K562 (cell line): ENCODE results near the gene HTR3C. TPM values are rescaled to one million over a fixed set of nuclear protein-coding genes. Genes with fewer than 3 reads are reported as not detected.

Experiments
- ATAC-seq: fragments of 200-7000 bp; cut with Tn5 transposase; 3 replicates; pipeline ENCODE4 v1.9.1; 2020; ENCODE audit warnings: moderate library complexity
- BruUV-seq: library from RNA; stranded (reverse); fragments of 400-500 nt; replicated peaks from 2 replicates; lab custom pipeline; 2021; lab: Mats Ljungman, UMichigan
- CTCF ChIA-PET: fragments of 300-600 bp; formaldehyde crosslinking; extraction: SDS; loops from one replicate; lab custom pipeline; 2021; ENCODE audit warnings: low intra/inter-chr PET ratio; lab: Yijun Ruan, JAX
- POLR2A ChIA-PET: fragments of 300-600, 350-650 bp; sonication (Branson Sonifier 250); formaldehyde crosslinking; extraction: SDS; loops from one replicate; lab custom pipeline; 2021; ENCODE audit warnings: antibody characterized with exemption, inconsistent platforms; lab: Yijun Ruan, JAX
- DNase-seq, 4 experiments: peaks; one replicate each; pipeline versions ENCODE4 v3.0.0 to v3.0.0-alpha.2; 2011 to 2018; ENCODE audit warnings: low spot score in 3 of 4, mixed read lengths in 3 of 4; ENCODE audit errors: extremely low read depth in 1 of 4
- FAIRE-seq: peaks from 2 replicates; lab custom pipeline; 2011; peaks lifted over from hg19 to GRCh38; lab: Jason Lieb, UNC
- H2AFZ ChIP-seq: 2 replicates; pipeline ENCODE4 v1.6.0; 2011; ENCODE audit warnings: low read depth, low read length, control low read depth, inconsistent platforms
- H3K27ac ChIP-seq: fragments of 200-600 bp; 3 replicates; pipeline ENCODE4 v1.8.0; 2011; ENCODE audit warnings: low read depth, mild to moderate bottlenecking, control low read depth, inconsistent platforms, low read length, moderate library complexity, mixed read lengths; ENCODE audit errors: extremely low read depth
- H3K27me3 ChIP-seq, 2 experiments: fragments of 300-600 bp in 1 of 2; 2 replicates in 1 of 2; 3 replicates in 1 of 2; pipeline versions ENCODE4 v1.6.0 to v1.8.0; 2011; ENCODE audit warnings: inconsistent platforms in 2 of 2, low read length in 2 of 2, mild to moderate bottlenecking in 1 of 2, mixed read lengths in 1 of 2, moderate library complexity in 1 of 2; ENCODE audit not compliant: control insufficient read depth in 2 of 2, insufficient read depth in 2 of 2
- H3K36me3 ChIP-seq: fragments of 300-600 bp; 3 replicates; pipeline ENCODE4 v1.8.0; 2011; ENCODE audit warnings: mild to moderate bottlenecking, low read length, inconsistent platforms; ENCODE audit not compliant: control insufficient read depth, insufficient read depth
- H3K4me1 ChIP-seq, 2 experiments: fragments of 200-600 bp in 1 of 2; replicated peaks in 1 of 2; 2 replicates in 1 of 2; 3 replicates in 1 of 2; pipeline versions ENCODE4 v1.5.1 to v1.8.0; 2011; ENCODE audit warnings: inconsistent platforms in 2 of 2, low read length in 2 of 2, mild to moderate bottlenecking in 1 of 2, mixed read lengths in 1 of 2, moderate library complexity in 1 of 2; ENCODE audit not compliant: control insufficient read depth in 2 of 2, insufficient read depth in 2 of 2
- H3K4me2 ChIP-seq: 2 replicates; pipeline ENCODE4 v1.6.1; 2011; ENCODE audit warnings: low read length, control low read depth, inconsistent platforms, mixed read lengths; ENCODE audit not compliant: insufficient read depth
- H3K4me3 ChIP-seq: fragments of 200-600 bp; sonication (generic), shearing (Covaris generic); 2 replicates; pipeline ENCODE4 v1.5.1; 2016; ENCODE audit warnings: control low read depth, inconsistent platforms
- H3K79me2 ChIP-seq: fragments of 200-600 bp; 3 replicates; pipeline ENCODE4 v1.8.0; 2011; ENCODE audit warnings: low read length, inconsistent platforms; ENCODE audit not compliant: control insufficient read depth, insufficient read depth
- H3K9ac ChIP-seq, 2 experiments: 2 replicates each; pipeline versions ENCODE4 v1.6.0 to v1.6.1; 2011; ENCODE audit warnings: low read depth in 2 of 2, low read length in 2 of 2, control low read depth in 1 of 2, inconsistent platforms in 1 of 2, mild to moderate bottlenecking in 1 of 2, mixed read lengths in 1 of 2; ENCODE audit not compliant: insufficient read depth in 1 of 2
- H3K9me1 ChIP-seq: one replicate; pipeline ENCODE4 v1.6.0; 2011; ENCODE audit warnings: inconsistent platforms, mild to moderate bottlenecking, low read length, moderate library complexity; ENCODE audit not compliant: control insufficient read depth, insufficient read depth
- H3K9me3 ChIP-seq: replicated peaks from 2 replicates; pipeline ENCODE4 v1.5.1; 2011; ENCODE audit warnings: low read depth, low read length, inconsistent platforms; ENCODE audit not compliant: control insufficient read depth, insufficient read depth
- H4K20me1 ChIP-seq: replicated peaks from 2 replicates; pipeline ENCODE4 v1.6.1; 2011; ENCODE audit warnings: low read length, inconsistent platforms, mixed read lengths; ENCODE audit not compliant: control insufficient read depth, insufficient read depth
- CCAR2 ChIP-seq: fragments of 200-400 bp; formaldehyde crosslinking; IDR thresholded peaks from 2 replicates; pipeline ENCODE4 v1.6.1; 2017; ENCODE audit warnings: mild to moderate bottlenecking, low read depth, low read length
- CEBPG ChIP-seq, 3 experiments: fragments of 200-800 bp in 1 of 3; sonication (Bioruptor generic) in 1 of 3; sonication (generic) in 1 of 3; formaldehyde crosslinking in 1 of 3; IDR thresholded peaks in 2 of 3; conservative IDR thresholded peaks in 1 of 3; 2 replicates each; pipeline versions ENCODE4 v1.6.1 to v1.8.0; 2016 to 2022; ENCODE audit warnings: missing compliant biosample characterization in 2 of 3, missing genetic modification characterization in 2 of 3, mild to moderate bottlenecking in 1 of 3, missing genetic modification reagents in 1 of 3
- COPS2 ChIP-seq: fragments of 450-650 bp; conservative IDR thresholded peaks from 2 replicates; pipeline ENCODE4 v1.6.1; 2016; ENCODE audit warnings: mild to moderate bottlenecking, moderate library complexity
- DEAF1 ChIP-seq: fragments of 450-650 bp; formaldehyde crosslinking; IDR thresholded peaks from 2 replicates; pipeline ENCODE4 v1.4.0; 2020; ENCODE audit warnings: mild to moderate bottlenecking, moderate library complexity
- RBM17 ChIP-seq: fragments of 200-400 bp; formaldehyde crosslinking; IDR thresholded peaks from 2 replicates; pipeline ENCODE4 v1.6.1; 2017; ENCODE audit warnings: low read depth, mild to moderate bottlenecking, low read length, borderline replicate concordance
- TCF7L2 ChIP-seq: fragments of 150-350 bp; IDR thresholded peaks from 2 replicates; pipeline ENCODE4 v1.6.1; 2016; ENCODE audit warnings: low read depth, mild to moderate bottlenecking, low read length, moderate library complexity
- ZEB2 ChIP-seq: fragments of 450-650 bp; IDR thresholded peaks from 2 replicates; pipeline ENCODE4 v1.6.1; 2016
- ZNF280A ChIP-seq: fragments of 450-650 bp; IDR thresholded peaks from 2 replicates; pipeline ENCODE4 v1.6.1; 2018; ENCODE audit warnings: mild to moderate bottlenecking, low read depth; ENCODE audit not compliant: partially characterized antibody
- ZNF324 ChIP-seq: fragments of 250-450 bp; sonication (Bioruptor Pico); IDR thresholded peaks from 2 replicates; pipeline ENCODE4 v1.4.0; 2020; ENCODE audit warnings: mild to moderate bottlenecking
- WGBS: fragments of 100-300 bp; shearing (Covaris generic); methylation state at CpG from one replicate; pipeline ENCODE4 v1.1.6; 2016; ENCODE audit warnings: low coverage, mixed read lengths; ENCODE audit not compliant: insufficient coverage; ENCODE audit errors: missing lambda C conversion rate; 5-methylcytosine and 5-hydroxymethylcytosine counted together
- in situ Hi-C: fragments of 300-500 bp; cut with MboI; formaldehyde crosslinking; loops from 4 replicates; pipeline ENCODE4 v1.15.0; 2018; ENCODE audit warnings: inconsistent platforms, mixed read lengths
- intact Hi-C: fragments of 100-400 bp; cut with micrococcal nuclease; formaldehyde crosslinking; loops from 2 replicates; pipeline ENCODE4 v1.14.2; 2022
- polyA plus RNA-seq, 8 experiments: library from polyadenylated mRNA; depleted of rRNA in 4 of 8; stranded (reverse) in 5 of 8; unstranded in 3 of 8; fragments of >200 nt; fragmentation: Nextera tagmentation in 2 of 8; fragmentation: Illumina TruSeq in 1 of 8; extraction: Ambion mirVana in 2 of 8; extraction: Trizol in 1 of 8; gene quantifications; 2 replicates each; pipeline versions ENCODE4 v1.2.1 to v1.2.3, GENCODE V29; 2011 to 2014; ENCODE audit warnings: inconsistent platforms in 1 of 8, missing spikeins in 1 of 8
- total RNA-seq, 7 experiments: library from RNA; depleted of rRNA in 6 of 7; stranded (reverse); fragments of >200 nt in 6 of 7; fragmentation: Illumina TruSeq in 2 of 7; extraction: Trizol in 2 of 7; gene quantifications; 2 replicates each; pipeline versions ENCODE4 v1.2.1 to v1.2.3, GENCODE V29; 2011 to 2021; ENCODE audit warnings: low replicate concordance in 1 of 7

HTR3C gene
- total and polyA plus RNA-seq, 9 of the 15 experiments (the other 6 are each of a cell fraction or from before 2014, with no cell fraction given): 0.04 to 0.06 TPM; not detected in 7

DNA sequence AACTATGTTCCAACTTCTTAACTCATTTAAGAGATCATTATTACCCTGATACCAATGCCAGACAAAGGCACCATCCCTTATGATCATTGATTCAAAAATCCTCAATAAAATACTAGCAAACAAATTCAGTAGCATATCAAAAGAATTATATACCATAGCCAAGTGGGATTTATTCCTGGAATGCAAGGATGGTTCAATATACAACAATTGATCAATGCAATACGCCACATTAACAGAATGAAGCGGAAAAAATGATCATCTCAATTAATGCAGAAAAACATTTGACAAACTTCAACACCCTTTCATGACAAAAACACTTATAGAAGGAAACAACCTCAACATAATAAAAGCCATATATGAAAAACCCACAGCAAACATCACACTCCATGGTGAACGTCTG lies 39.4 kb downstream of the HTR3C start (continued):
- TF ChIP-seq ZNF280A (peak; percentile 54), ZEB2 (peak; percentile 19; the same call in 1 of the 2 replicates)

- H4K20me1 ChIP-seq: no peaks in the 10 kb centered on the region
- DNase-seq (no peak), ATAC-seq (no peak), FAIRE-seq (no peak)
- intact Hi-C loops: no loop called here
- no peaks in the 10 kb centered on the region for H3K79me2 ChIP-seq
- BruUV-seq: no TSS peak
- TF ChIP-seq TCF7L2 (no peak), RBM17 (no peak), CCAR2 (no peak), COPS2 (no peak), DEAF1 (CRISPR knock-in tag) (no peak), ZNF324 (CRISPR knock-in tag) (no peak), CEBPG (CRISPR knock-in tag; IDR thresholded peaks at IDR 0.05) (no peak), CEBPG (tag; conservative IDR thresholded peaks at IDR 0.05 in 1 of 2, IDR thresholded peaks at IDR 0.05 in 1 of 2) (no peak)
- ChIA-PET POLR2A (no interaction called here), CTCF (no interaction called here)
- no peak within 1 kb of the TSS for H3K9ac ChIP-seq
- 27% methylated on average over 5 of the region's 7 CpGs for WGBS
- H3K9me3 ChIP-seq: peaks cover 3% of the 10 kb centered on the region
- no peaks in the 10 kb centered on the region for H3K36me3 ChIP-seq
- no peaks in the 10 kb centered on the region for H3K4me1 ChIP-seq
- peaks cover 2% of the 10 kb centered on the region for H3K9me1 ChIP-seq
- H3K27me3 ChIP-seq: peaks cover 0 to 2% of the 10 kb centered on the region in 2 experiments; a peak in 1 of 5 replicates
- no peak within 1 kb of the TSS for H3K4me2 ChIP-seq
- H3K4me3 ChIP-seq: no peak within 1 kb of the TSS
- no peak within 1 kb of the TSS for H3K27ac ChIP-seq
- in situ Hi-C loops: no loop called here
- no peak within 1 kb of the TSS for H2AFZ ChIP-seq
Measured at GRCh38 chr3:184096811-184097383, 44.0 kb downstream of the HTR3C start, which contains the start of gene HTR3E. Gene HTR3E (plus strand): TSS chr3:184097064. CDS start chr3:184097530, 466 bp downstream.
